Progenitor cell of endocrine pancreas (in vitro differentiated cells): ENCODE results near the gene RINT1. TPM values are rescaled to one million over a fixed set of nuclear protein-coding genes. Genes with fewer than 3 reads are reported as not detected.

ENCODE experiments used
- DNase-seq: peaks from one replicate; pipeline ENCODE4 v3.0.0; 2021; ENCODE audit warnings: low spot score; ENCODE audit not compliant: unreplicated experiment
- H3K27ac Mint-ChIP-seq: 2 replicates; pipeline ENCODE4 v1.8.0; 2021; ENCODE audit warnings: mild to moderate bottlenecking, moderate library complexity, mixed read lengths
- H3K27me3 Mint-ChIP-seq: 2 replicates; pipeline ENCODE4 v1.8.0; 2021; ENCODE audit warnings: mixed read lengths
- H3K36me3 Mint-ChIP-seq: 2 replicates; pipeline ENCODE4 v1.8.0; 2022; ENCODE audit warnings: mixed read lengths; ENCODE audit not compliant: insufficient read depth
- H3K4me1 Mint-ChIP-seq: 2 replicates; pipeline ENCODE4 v1.8.0; 2021; ENCODE audit warnings: low read depth, mixed read lengths
- H3K4me3 Mint-ChIP-seq: 2 replicates; pipeline ENCODE4 v1.8.0; 2021; ENCODE audit warnings: low read depth, mild to moderate bottlenecking, moderate library complexity, mixed read lengths
- H3K9me3 Mint-ChIP-seq: 2 replicates; pipeline ENCODE4 v1.8.0; 2021; ENCODE audit warnings: low read depth, mixed read lengths
- total RNA-seq: library from RNA; stranded (reverse); gene quantifications from 2 replicates; pipeline ENCODE4 v1.2.1, GENCODE V29; 2021
- TF ChIP-seq, protein P1 (sequence below): fragments of 200-600 bp; sonication (generic); IDR thresholded peaks from one replicate; pipeline ENCODE4 v1.5.0; 2021; ENCODE audit warnings: antibody characterized with exemption, mild to moderate bottlenecking; ENCODE audit not compliant: unreplicated experiment

RINT1 gene
- total RNA-seq, 1 donor from 2014 or later: 22.5 TPM

DNA sequence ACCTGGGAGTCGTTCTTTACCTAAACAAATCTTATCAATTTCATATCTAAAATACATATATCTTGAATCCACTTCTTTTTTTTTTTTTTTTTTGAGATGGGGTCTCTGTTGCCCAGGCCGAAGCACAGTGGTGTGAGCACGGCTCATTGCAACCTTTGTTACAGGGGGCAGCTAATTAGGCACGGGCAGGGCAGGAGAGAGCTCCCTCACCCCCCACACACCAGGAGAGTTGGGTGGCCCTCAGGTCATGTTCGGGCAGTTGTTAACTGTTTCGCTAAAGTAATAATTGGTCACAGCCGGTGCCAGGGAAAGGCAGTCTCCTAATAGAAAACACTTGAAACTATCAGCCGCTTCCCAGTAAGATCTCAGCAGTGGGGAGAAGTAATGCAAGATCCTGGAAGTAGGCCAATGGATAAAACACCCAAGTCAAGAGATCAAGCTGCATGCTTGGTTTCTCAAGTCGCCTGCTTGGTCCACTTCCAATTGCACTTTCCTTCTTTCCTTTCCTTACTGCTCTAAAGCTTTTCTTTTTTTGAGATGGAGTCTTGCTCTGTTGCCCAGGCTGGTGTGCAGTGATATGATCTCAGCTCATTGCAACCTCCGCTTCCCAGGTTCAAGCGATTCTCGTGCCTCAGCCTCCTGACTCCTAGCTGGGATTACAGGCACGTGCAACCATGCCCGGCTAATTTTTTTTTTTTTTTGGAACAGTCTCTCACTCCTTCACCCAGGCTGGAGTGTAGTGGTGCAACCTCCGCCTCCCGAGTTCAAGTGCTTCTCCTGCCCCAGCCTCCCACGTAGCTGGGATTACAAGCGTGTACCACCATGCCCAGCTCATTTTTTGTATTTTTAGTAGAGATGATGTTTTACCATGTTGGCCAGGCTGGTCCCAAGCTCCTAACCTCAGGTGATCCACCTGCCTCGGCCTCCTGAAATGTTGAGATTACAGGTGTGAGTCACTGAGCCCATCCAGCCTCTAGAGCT lies 70.6 kb downstream of the RINT1 start:
- Mint-ChIP-seq H3K27ac (no peak overlapping the region), H3K9me3 (no peaks in the 10 kb centered on the region), H3K4me3 (no peak overlapping the region), H3K27me3 (no peaks in the 10 kb centered on the region), H3K36me3 (peaks cover 2% of the 10 kb centered on the region), H3K4me1 (no peaks in the 10 kb centered on the region)
- TF ChIP-seq, protein P1, sequence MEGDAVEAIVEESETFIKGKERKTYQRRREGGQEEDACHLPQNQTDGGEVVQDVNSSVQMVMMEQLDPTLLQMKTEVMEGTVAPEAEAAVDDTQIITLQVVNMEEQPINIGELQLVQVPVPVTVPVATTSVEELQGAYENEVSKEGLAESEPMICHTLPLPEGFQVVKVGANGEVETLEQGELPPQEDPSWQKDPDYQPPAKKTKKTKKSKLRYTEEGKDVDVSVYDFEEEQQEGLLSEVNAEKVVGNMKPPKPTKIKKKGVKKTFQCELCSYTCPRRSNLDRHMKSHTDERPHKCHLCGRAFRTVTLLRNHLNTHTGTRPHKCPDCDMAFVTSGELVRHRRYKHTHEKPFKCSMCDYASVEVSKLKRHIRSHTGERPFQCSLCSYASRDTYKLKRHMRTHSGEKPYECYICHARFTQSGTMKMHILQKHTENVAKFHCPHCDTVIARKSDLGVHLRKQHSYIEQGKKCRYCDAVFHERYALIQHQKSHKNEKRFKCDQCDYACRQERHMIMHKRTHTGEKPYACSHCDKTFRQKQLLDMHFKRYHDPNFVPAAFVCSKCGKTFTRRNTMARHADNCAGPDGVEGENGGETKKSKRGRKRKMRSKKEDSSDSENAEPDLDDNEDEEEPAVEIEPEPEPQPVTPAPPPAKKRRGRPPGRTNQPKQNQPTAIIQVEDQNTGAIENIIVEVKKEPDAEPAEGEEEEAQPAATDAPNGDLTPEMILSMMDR: no peak
- no peak for DNase-seq

DNA sequence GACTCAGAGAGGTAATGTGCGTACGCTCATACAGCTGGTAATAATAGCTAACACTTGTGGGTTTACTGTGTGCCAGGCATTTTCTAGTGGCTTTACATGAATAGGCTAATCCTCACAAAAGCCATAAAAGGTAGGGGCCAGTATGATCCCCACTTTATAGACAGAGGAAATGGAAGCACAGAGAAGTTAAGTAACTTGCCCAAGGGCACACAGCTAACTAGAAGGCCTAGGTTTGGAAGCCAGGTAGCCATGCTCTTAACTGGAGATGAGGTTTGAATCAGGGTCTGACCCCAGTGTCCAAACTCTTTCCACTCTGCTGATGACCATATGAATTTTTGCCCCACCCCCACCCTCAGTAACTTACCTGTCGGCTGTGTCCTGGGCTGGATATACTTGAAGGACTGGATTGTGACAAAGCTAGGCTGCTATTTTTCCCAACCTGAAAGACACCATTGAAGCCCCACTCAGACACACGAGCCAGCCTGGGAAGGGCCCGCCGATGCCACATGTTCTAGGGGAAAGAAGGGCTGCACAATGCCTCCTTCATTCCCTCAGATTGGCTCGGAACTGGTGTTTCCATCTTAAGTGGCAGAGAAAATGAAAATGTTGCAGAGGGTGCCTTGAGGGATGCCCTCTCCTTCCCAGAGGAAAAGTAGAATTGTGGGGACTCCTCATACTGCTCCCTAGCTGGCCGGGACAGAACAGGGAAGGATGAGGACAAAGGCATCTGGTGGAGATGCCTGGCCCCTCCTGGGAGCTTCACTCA lies 78.3 kb downstream of the RINT1 start:
- Mint-ChIP-seq H3K4me3 (no peak overlapping the region), H3K27ac (no peak overlapping the region), H3K36me3 (peaks cover 9% of the 10 kb centered on the region), H3K9me3 (no peaks in the 10 kb centered on the region), H3K4me1 (no peaks in the 10 kb centered on the region), H3K27me3 (no peaks in the 10 kb centered on the region)
- no peak for DNase-seq
- TF ChIP-seq, protein P1: no peak

DNA sequence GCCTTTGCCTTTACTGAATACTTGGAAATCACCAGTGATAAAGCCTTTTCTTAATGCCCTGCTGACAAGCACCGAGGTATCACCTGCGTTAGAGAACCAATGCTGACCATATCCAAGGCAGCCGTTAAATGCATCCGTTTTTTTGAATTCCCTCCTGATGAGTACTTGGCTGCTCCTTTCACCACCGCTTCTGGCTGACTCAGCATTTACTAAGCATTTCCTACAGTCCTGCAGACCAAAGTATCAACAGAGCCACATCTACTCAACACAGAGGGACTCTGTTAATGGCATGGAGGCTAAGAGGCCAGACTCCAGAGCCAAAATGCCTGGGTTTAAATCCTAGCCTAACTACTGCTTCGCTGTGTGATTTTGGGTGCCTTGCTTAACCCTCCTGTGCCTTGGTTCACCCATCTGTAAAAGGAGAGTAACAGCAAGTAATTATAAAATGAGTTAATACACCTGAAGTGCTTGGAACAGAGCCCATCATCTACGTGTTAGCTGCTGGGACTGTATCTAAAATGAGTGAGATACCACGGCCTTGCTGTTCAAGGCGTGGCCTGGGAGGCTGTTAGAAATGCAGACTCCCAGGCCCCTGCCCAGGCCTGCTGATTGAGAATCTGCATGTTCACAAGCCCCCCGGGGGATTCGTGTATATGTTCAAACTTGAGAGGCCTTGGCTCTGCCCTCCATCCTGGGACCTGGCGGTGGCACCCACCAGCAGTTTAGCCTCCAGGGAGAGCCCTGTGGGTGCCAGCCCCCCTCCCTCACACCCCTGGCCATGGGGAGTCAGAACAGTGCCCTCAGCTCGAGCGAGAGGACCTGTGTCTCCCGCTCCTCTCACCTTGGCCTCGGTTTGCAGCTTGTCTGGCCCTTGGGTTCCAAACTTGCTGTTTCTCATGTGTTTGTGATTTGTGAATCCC lies 80.1 kb downstream of the RINT1 start:
- Mint-ChIP-seq H3K4me1 (no peaks in the 10 kb centered on the region), H3K27ac (no peak overlapping the region), H3K27me3 (no peaks in the 10 kb centered on the region), H3K36me3 (peaks cover 9% of the 10 kb centered on the region), H3K4me3 (no peak overlapping the region), H3K9me3 (no peaks in the 10 kb centered on the region)
- TF ChIP-seq, protein P1: no peak
- DNase-seq: no peak

DNA sequence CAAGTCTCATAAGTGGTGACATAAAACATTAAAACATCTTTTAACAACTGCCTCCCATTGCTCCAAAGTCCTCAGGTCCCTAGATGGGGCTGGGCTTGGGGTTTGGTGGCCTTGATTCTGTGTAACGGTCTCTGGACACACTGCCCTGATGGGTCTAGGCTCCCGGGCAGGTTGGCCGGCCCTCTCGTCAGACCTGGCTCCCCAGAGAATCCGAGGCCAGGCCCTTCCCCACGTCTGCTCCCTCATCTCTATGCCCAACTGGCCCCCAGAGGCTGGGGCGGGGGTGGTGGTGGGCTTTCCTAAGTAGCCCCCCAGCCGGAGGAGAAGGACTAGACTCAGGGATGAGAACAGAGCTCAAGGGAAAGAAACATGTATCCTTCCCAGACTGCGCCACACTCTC lies 80.8 kb downstream of the RINT1 start:
- H3K4me3 Mint-ChIP-seq: no peak overlapping the region
- H3K36me3 Mint-ChIP-seq: peaks cover 9% of the 10 kb centered on the region
- H3K9me3 Mint-ChIP-seq: no peaks in the 10 kb centered on the region
- H3K4me1 Mint-ChIP-seq: no peaks in the 10 kb centered on the region
- H3K27ac Mint-ChIP-seq: no peak overlapping the region
- H3K27me3 Mint-ChIP-seq: no peaks in the 10 kb centered on the region
- TF ChIP-seq, protein P1: no peak
- DNase-seq: no peak
